DMS114 treated with DMSO at 0.1 percent for 48 hours (cell line): ENCODE measurements around the gene APCDD1L.
"Not testable (repeated sequence)": the region's sequence is repeated elsewhere in the genome, so short reads cannot be mapped to it uniquely, and the experiment has no call there.

ENCODE experiments used
- DNase-seq: peaks from one replicate; lab custom pipeline; 2025; ENCODE audit not compliant: unreplicated experiment; lab: John Stamatoyannopoulos, UW

Gene APCDD1L

DNA sequence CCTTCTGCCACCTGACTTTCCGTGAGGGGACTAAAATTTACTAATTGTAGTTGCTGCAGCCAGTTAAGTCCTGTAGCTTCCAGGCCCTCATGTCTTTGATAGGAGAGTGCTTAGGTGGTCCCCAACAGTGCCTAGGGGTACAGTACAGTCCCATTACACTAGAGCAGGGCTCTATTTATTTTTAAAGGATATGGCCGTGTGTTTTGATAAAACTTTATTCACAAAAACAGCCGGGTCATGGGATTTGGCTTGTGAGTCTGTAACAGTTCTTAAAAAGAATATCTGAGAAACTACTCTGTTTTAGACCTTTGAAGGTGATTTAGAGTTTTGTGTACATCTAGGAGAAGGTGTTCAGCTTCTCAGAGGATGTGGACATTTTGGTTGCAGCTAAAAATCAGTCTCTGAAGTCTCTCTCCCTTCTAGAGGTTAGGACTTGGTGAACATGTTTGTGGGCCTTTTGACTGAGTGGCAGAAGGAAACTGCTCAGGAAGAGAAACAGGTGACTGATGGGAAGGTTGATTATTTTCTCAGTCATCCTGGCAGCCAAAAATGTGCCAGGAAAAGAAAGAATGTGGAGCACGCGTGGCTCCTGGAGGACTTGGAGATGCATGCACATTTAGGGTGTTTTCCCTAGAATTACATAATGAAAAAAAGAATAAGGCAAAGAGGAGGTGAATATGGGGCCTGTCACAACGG, 68.8 kb downstream of the APCDD1L start:
- no peak for DNase-seq

DNA sequence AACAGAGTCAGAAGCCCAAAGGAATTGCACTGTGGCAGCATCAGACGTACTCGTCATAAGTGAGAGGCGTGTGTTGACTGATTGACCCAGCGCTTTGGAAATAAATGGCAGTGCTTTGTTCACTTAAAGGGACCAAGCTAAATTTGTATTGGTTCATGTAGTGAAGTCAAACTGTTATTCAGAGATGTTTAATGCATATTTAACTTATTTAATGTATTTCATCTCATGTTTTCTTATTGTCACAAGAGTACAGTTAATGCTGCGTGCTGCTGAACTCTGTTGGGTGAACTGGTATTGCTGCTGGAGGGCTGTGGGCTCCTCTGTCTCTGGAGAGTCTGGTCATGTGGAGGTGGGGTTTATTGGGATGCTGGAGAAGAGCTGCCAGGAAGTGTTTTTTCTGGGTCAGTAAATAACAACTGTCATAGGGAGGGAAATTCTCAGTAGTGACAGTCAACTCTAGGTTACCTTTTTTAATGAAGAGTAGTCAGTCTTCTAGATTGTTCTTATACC, 70.4 kb downstream of the APCDD1L start:
- no peak for DNase-seq

DNA sequence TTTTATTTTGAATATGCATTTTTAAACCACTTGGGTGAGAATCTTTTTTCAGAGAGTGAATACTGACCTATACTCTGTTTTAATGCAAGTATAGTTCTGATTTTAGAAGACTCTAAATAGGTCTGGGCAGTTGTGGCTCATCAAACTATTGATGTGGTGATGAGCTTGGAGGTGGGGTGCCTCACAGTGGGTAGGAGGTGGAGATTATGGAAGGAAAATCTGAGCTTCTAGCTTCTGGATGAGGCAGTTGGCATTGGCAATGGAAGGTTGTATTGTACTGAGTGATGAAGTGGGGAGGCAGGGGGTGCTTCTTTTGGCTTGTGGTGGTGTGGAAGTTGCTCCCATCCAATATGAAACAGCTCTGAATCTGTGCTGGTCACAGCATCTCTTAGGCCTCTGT, 73.5 kb downstream of the APCDD1L start:
- no peak for DNase-seq

DNA sequence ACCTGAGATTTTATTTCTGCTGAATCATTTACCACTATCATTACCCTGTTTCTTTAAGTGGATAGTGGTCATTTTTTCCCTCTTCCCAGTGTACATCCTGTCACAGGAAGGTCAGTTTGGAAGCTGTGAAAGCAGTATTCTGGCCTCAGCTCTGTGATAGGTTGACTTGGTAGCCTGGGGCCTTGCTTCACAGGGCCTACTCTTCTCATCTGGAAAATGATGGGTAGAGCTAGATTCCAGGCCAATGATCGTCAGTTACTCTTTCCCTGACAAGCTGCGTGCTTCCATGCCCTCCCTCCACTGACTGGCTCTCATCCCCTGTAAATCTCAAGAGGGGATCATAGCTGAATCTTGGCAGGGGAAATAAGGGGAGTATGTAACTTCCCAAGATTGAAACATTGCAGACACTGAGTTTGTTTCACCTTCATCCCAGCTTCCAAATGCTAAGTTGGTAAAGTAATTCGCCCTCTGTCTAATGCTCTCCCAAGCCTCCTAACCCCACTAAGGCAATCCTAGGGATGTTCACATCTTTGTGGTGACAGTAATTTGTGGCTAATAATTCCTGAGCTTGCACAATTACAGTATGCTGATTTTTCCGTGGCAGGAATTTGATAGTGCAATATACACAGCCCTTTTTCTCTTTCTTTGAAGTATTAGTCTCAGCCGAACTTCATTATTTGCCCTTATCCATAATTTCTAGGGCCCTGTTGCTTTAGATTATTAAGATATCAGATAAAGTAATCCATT, 75.0 kb downstream of the APCDD1L start:
- DNase-seq, result no peak

DNA sequence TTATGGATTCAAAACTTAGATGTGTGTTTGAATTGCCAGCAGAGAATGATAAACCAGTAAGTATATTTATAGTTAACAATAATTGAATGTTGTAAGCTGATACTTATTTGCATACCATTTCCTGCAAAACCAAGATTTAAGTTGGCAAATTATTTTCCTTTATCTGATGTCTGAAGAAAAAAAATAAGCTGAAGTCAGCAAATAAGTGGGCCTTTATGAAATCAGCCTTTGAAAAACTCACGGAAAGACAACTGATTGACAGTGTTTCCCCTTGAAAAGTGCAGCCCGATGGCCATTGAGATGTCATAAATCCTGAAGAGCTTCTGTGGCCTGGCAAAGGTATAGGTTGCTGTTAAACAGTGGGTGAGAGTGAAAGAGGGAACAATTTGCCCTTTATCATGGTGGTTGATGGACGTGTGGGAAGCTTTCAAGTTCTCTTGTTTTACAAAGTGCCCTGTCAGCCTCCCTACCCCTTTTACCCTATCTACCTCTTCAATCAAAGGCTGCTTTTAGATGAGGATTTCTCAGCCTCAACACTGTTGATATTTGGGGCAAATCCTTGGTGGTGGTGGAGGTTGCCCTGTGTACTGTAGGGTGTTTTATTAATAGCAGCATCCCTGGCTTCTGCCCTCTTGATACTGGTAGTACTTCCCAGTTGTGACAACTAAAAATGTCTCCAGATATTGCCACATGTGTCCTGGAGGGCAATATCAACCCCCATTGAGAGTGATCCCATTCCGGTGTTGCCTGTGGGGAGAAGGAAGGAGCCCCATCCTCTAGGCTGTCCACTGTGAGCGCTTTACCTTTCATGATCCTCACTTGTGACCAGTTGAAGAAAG, 76.0 kb downstream of the APCDD1L start:
- DNase-seq, result no peak

DNA sequence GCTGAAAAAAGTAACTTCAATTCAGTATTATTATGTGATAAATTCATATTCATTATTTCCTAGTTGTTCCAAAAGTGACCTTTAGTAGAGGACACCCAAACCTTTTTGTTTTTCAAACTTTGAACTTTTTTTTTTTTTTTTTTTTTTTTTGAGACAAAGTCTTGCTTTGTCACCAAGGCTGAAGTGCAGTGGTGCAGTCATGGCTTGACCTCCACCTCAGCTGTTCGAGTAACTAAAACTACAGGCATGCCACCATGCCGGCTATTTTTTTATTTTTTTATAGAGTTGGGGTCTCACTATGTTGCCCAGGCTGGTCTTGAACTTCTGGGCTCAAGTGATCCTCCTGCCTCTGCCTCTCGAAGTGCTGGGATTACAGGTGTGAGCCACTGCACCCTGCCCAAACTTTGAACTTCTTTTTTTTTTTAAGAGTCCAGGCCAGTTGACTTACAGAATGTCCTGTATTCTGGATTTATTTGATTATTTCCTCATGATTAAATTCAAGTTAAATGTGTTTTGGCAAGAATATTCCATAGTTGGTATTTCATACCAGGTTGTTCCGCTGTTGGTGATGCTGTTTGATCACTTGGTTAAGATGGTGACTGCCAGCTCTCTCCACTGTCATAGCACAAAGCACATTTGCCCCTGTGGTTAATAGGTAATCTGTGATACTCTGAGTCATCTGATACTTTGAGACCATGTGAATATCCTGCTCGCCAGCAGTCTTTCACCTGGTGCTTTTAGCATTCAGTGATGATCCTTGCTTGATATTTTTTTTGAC, 78.1 kb downstream of the APCDD1L start:
- no peak for DNase-seq

DNA sequence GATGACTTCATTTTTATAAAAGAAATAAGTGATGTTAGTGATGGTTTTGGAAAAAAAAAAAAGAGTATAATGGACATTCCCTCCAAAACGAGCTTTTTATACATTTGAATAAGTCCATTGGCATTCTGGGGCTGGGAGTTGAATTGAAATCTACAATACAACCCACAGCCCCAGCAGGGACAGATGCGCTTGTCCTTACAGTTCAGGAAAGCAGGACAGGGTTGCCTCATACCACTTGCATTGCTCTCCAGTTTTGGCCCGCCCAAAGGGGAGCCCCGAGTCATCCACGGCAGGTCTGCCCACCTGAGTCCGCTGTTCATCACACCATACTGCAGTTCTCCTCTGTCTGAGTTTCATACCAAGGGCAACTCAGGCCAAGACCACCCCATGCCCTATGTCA, 80.0 kb downstream of the APCDD1L start:
- DNase-seq, result no peak

DNA sequence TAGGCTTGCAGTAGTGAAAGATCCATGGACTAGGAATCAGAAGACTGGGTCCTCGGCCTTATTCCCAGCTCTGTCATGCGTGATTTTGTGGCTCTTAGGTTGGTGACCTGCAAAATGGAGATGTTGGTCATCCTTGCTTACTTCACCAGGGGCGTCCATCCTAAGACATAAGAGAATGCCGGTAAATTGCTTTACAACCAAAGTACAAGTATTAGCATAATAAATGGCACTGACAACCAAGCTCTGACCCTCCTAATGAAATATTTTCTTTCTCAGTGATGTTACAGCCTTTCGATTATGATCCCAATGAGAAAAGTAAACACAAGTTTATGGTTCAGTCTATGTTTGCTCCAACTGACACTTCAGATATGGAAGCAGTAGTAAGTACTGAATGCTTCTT, 80.9 kb downstream of the APCDD1L start:
- no peak for DNase-seq

DNA sequence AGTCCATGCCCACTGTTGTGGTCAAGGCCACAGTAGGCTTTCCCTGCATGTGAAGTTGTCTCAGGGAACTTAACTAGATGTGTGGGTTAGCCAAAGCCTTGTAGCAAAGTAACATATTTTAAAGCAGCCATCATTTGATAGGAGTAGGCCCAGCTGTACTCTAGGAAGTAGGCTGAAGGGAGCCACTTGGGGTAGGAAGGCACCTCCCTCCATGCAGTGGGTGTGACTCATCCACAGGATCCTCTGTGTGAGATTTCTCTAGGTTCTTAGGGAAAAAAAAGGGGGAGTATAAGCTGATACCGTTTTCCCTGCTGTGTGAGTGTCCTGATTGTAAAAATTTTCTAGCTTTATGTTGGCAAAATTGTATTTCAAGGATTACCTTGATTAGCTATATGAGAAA, 81.4 kb downstream of the APCDD1L start:
- DNase-seq, result no peak

DNA sequence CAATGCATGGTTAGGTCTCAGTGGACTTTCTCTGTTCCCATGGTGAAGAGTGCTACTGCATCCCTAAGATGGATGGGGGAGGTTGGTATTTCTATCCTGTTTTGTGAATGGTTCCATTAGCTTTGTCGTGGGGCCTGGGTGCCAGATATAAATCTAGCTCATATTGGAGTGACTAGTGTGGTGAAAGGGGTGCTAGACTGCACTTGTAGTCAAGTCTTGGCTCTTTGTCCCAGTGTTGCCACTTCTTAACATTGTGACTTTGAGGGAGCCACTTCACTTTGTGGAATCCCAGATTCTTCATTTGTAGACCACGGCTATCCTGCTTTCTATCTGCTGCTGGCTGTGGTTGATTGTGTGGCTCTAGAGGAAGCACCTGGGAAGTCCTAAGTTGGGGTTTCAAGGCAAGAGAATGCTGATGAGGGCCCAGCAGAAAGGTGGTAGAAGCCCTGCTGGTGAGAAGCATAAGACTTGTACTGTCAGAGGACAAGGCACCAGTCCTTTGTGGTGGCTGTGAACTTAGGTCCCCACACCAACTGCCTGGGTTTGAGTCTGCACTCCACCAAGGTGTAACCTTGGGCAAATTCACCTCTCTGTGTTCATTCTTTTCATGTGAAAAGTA, 82.1 kb downstream of the APCDD1L start:
- DNase-seq, result no peak

DNA sequence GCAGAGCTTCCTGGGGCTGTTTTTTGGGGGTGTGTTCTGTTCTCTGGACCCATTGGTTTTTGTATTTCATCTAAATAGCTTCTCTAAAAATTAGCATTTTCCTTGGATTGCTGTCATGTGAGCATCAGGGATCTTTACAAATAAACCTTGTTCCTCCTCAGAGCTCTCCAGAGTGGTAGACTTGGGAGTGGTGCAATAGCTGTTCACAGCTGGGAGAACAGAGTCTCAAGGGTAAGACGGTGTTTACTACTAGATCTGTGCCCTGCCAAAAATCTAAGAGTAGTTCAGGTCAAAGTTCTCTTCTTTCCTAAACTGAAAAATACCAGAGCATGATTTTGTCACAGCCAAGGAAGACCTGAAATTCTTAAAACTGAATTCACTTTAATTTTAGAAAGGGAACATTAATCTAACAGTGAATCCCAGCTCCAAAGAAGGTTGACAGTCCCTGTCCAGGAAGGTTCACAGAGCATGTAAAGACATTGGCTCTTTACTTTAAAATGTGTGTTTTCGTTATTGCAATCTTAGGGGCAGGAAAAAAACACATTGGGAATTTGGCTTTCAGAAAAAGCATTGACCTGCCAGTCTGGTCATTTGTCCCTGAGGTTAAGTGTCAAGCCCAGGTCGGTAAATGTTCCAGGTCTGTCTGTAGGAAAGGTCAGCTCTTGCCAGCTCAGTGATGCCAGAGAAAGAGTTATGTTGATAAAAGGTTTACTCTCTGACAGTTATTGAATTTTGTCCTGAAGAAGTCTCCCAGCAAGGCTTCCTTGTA, 82.8 kb downstream of the APCDD1L start:
- DNase-seq, result no peak

DNA sequence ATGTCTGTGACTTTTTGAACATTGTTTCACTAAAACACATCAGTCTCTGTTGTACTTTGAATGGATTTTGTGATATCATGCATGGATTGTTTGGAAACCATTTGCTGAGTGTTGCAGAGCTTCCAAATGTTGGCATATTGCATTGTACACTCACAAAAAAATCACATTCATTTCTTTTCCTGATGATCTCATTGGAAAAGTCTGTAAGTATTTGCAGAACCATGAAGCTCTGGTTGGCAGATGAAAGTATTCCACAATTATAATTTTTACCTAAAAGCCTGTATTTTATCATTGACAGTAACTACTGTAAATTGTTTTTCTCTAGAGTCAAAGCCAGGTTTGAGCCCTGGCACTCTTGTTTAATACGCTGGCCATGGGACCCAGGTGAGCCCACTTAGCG, 84.1 kb downstream of the APCDD1L start:
- DNase-seq, result no peak

DNA sequence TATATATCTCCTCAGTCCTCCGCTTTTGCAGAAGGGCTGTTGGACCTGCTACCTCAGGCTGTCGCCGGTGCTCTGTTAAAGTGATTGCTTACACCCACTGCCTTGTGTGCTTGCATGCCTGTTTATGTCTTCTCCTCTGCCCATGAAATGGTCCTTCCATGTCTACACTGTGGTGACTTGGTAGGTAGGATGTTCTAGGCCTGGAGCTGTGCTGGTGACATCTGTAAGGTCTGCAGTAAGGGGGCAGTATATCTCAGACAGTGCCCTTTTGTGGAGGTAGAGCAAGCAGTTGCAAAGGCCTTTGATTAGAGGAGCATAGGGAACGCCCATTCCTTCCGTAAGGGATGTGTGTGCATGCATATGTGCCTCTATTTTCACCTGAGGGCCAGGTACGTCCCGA, 85.9 kb downstream of the APCDD1L start:
- no peak for DNase-seq

DNA sequence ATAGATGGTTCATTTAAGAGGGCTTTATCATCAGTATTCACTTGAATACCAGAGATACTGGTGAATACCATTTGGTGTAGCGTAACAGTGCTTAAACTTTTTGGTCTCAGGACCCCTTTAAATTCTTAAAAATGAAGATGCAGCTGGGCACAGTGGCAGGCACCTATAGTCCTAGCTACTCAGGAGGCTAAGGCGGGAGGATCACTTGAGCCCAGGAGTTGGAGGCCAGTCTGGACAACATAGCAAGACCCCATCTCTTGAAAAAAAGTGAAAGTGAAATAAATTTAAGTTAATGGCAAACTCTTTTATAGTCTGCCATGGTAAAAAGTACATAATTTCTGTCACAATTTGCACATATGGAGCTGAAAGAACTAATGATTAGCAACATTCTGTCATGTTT, 86.8 kb downstream of the APCDD1L start:
- no peak for DNase-seq

DNA sequence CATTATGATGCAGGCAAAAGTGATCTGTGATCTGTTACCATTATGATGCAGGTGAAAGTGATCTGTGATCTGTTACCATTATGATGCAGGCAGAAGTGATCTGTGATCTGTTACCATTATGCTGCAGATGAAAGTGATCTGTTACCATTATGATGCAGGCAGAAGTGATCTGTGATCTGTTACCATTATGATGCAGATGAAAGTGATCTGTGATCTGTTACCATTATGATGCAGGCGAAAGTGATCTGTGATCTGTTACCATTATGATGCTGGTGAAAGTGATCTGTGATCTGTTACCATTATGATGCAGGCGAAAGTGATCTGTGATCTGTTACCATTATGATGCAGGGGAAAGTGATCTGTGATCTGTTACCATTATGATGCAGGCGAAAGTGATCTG, 87.6 kb downstream of the APCDD1L start:
- not testable (repeated sequence) for DNase-seq

DNA sequence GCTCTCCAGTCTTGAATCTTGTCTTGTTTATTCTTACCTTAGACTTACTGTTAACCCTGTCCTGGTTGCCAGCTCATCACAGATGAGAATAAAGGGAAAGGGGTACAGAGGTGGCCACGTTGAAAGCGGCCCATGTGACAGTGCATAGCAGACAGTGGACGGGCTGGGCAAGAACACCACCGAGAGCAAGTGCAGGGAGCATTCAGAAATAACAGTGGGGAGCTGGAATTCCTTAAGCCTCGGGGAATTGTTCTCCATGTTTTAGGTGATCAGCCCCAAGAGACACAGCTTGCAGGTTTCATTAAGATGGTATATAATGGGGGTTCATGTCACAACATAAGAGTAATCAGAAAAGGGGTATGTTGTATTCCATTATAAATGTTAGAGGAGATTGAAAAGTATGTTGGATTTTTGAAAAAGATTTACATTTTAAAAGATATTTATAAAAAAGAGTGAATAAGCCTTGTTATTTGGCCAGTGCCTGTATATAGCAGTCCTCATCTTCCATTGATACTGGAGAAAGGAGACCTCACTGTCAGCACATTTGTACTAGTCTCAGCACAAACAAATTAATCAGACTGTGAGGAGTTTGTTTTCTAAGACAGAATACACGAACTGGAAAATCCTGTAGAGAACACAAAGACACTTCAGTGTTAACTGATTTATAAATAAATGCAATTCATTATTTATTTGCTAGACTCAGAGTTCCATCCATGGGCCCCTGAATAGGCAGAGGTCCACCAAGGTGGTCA, 90.8 kb downstream of the APCDD1L start:
- no peak for DNase-seq

DNA sequence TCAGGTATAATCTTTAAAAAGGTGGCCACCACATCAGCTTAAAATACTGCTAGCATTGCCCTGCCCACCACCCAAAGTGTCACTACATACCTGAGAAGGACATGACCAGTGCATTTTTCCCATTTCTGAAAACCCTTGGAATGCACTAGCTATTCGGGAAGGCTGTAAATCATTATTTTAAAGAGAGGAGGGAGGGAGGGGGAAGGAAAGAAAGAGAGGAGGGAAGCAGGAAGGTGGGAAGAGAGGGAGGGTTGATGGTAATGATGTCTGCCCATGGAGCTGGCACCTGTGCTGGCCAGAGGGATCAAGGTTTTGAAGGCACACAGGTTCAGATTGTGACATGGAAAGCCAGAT, 93.7 kb downstream of the APCDD1L start:
- no peak for DNase-seq

DNA sequence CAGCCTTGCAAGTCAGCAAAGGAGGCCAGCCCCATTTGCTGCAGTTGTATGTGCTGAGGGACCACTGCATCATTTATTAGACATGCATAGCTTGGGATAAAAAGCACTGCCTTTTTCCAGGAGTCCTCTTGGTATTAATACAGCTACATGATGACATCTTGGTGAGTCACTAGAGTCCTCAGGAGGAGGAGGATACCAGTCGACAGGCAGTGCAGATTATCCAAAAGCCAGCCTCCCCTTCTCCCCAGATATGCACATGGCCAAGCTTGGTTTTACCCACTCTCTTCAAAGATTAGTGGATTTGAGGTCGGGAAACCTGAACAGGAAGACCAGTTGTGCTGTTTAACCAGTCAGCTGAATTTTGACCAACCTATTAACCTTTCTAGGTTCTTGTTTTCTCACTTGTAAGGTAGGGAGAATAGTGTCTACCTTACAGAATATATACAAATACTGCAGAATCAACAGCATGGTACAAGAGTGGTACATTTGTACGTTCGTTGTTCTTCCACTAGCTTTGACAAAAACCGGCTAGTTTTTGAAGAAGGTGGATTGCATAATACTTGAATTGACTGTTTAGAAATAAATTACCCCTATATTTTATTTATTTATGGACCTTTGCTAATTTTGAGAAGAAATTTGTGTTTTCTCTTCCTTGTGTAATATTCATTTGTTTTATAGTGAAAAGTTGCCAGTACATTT, 94.3 kb downstream of the APCDD1L start:
- no peak for DNase-seq
